Urinary bladder (tissue), 4 donors: Measurements from ENCODE around the gene OGDH. TPM values are rescaled to one million over a fixed set of nuclear protein-coding genes. Genes with fewer than 3 reads are reported as not detected.

Source experiments
- DNase-seq: peaks from one replicate; pipeline ENCODE4 v3.0.0-alpha.2; 2015; ENCODE audit errors: extremely low spot score
- H3K27ac ChIP-seq: one replicate; pipeline ENCODE4 v1.5.1; 2013; ENCODE audit warnings: low read depth, mild to moderate bottlenecking, moderate library complexity
- H3K36me3 ChIP-seq: one replicate; pipeline ENCODE4 v1.6.1; 2013; ENCODE audit warnings: mild to moderate bottlenecking, moderate library complexity; ENCODE audit not compliant: insufficient read depth
- H3K4me1 ChIP-seq: one replicate; pipeline ENCODE4 v1.6.1; 2013; ENCODE audit warnings: mild to moderate bottlenecking, moderate library complexity; ENCODE audit not compliant: insufficient read depth
- H3K4me3 ChIP-seq: one replicate; pipeline ENCODE4 v1.5.1; 2013; ENCODE audit warnings: low read depth, low read length
- WGBS: extraction: QIAGEN DNeasy Blood & Tissue Kit; methylation state at CpG from one replicate; pipeline ENCODE4 v1.1.7; 2013; 5-methylcytosine and 5-hydroxymethylcytosine counted together
- polyA plus RNA-seq: library from polyadenylated mRNA; stranded (reverse); fragments of 200-250 nt; gene quantifications from one replicate; pipeline ENCODE4 v1.2.3, GENCODE V29; 2013
- total RNA-seq: library from RNA; depleted of rRNA; stranded (reverse); fragments of >200 nt; gene quantifications from one replicate; pipeline ENCODE4 v1.2.3, GENCODE V29; 2014
- donor health status: healthy with polysubstance abuse.
- donor health status: healthy.

OGDH gene
- total and polyA plus RNA-seq, 2 donors = 43.1 to 83.5 TPM

DNA sequence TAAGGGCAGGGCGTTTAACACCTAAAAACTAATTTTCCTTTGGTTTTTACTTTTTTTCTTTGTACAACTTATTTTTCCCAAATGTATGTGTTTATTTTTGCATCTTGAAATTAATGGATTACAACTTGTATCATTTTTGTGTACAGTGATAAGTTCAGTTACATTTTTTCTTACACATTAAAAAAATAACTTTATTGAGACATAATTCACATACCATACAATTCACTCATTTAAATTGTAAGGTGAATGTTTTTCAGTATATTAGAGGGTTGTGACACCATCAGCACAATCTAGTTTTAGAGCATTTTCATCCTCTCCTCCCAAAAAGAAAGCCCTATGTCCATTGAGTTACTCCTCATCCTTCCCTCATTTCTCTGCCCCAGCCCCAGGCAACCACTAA lies 11.6 kb downstream of the OGDH start:
- H3K27ac ChIP-seq = no peak overlapping the region
- H3K36me3 ChIP-seq = peaks cover 2% of the 10 kb centered on the region
- 94% methylated on average over 1 of the region's 1 CpG for WGBS
- DNase-seq = no peak
- peaks cover 3% of the 10 kb centered on the region for H3K4me1 ChIP-seq
- no peak overlapping the region for H3K4me3 ChIP-seq

- peaks cover 2% of the 10 kb centered on the region for H3K36me3 ChIP-seq
- no peak overlapping the region for H3K4me3 ChIP-seq
- no peak for DNase-seq
- H3K4me1 ChIP-seq = peaks cover 3% of the 10 kb centered on the region
- no peak overlapping the region for H3K27ac ChIP-seq
- WGBS = 80% methylated on average over 3 of the region's 3 CpGs
Observed at GRCh38 chr7:44618753-44619152, 12.3 kb downstream of the OGDH start.

DNA sequence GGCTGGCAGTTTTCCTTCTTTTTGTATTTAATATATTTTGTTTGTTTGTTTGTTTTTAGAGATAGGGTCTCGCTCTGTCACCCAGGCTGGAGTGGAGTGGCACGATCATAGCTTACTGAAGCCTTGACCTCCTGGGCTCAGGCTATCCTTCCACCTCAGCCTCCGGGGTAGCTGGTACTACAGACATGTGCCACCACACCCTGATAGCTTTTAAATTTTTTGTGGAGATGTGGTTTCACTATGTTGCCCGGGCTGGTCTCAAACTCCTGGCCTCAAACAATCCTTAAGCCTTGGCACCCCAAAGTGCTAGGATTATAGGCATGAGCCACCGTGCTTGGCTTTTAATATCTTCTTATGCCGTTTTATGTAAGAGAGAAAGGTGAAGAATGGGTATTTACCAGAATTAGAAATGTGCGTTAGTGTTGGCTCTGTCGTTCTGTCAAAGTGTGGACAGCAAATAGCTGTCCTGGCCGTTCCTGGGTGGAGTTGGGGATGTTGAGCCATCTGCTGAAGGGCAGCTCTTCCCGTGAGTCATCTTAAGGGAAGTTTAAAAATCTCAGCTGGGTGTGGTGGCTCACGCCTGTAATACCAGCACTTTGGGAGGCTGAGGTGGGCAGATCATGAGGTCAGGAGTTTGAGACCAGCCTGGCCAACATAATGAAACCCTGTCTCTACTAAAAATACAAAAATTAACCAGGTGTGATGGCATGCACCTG lies 14.8 kb downstream of the OGDH start:
- H3K27ac ChIP-seq = no peak overlapping the region
- no peak overlapping the region for H3K4me3 ChIP-seq
- H3K36me3 ChIP-seq = peaks cover 2% of the 10 kb centered on the region
- 86% methylated on average over 11 of the region's 11 CpGs for WGBS
- H3K4me1 ChIP-seq = peaks cover 3% of the 10 kb centered on the region
- no peak for DNase-seq

- Histone ChIP-seq H3K27ac (no peak overlapping the region), H3K36me3 (peaks cover 2% of the 10 kb centered on the region), H3K4me1 (peaks cover 3% of the 10 kb centered on the region), H3K4me3 (no peak overlapping the region)
- DNase-seq = no peak
- WGBS = 87% methylated on average over 5 of the region's 5 CpGs
Observed at GRCh38 chr7:44621750-44622103, 15.3 kb downstream of the OGDH start.

DNA sequence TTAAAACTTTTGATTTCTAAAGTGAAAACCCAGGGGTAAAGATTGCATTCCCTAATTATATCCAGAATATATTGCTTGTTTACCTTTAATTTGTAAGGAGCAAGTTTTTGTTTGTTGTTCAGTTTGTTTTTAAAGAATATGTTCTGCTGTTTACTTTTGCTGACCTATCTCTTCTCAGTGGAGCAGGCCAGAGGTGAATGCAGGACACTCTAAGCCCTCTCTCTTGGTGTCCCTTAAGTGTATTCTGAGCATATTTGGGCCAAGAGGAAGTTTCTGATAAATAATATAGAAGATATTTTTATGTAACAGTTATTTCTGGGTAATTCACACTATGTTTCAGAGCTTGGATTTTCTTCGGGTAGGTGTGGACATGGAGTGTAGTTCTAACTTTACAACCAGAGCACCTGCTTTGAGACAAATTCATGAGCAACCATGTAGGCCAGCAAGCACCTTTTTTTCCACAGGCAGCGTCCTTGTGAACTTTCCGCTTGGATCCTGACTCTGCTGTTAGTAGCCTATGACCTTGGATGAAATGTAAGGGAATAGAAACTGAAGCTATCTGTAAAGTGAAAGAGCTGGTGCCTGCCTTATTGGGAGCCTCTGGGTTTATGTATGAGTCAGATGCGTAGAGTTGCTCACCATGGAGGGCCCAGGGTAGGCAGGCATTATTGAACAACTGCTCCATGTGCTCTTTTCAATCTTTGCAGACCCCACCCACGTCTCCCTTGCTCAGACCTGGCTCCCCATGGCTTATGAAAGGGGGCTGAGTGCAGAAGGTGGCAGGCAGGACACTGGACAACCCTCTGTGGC lies 16.1 kb downstream of the OGDH start:
- peaks cover 3% of the 10 kb centered on the region for H3K4me1 ChIP-seq
- DNase-seq = no peak
- WGBS = 83% methylated on average over 5 of the region's 5 CpGs
- H3K27ac ChIP-seq = no peak overlapping the region
- H3K36me3 ChIP-seq = peaks cover 2% of the 10 kb centered on the region
- H3K4me3 ChIP-seq = no peak overlapping the region

DNA sequence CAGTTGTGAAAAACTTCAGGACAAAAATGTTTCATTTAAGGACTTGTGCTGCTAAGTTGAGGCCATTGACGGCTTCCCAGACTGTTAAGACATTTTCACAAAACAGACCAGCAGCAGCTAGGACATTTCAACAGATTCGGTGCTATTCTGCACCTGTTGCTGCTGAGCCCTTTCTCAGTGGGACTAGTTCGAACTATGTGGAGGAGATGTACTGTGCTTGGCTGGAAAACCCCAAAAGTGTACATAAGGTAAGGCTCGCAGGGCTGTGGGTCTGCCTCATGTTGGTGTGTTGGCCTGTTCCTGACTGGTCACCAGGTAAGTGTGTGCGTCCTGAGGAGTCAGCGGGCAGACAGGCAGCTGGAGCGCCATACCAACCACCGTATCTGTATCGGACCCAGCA lies 17.9 kb downstream of the OGDH start:
- H3K27ac ChIP-seq = no peak overlapping the region
- H3K36me3 ChIP-seq = no peaks in the 10 kb centered on the region
- no peak overlapping the region for H3K4me3 ChIP-seq
- no peak for DNase-seq
- WGBS = 94% methylated on average over 9 of the region's 9 CpGs
- no peaks in the 10 kb centered on the region for H3K4me1 ChIP-seq

GRCh38 chr7:44625526-44626471 lies 19.4 kb downstream of the OGDH start:
- Histone ChIP-seq H3K4me1 (no peaks in the 10 kb centered on the region), H3K36me3 (no peaks in the 10 kb centered on the region), H3K4me3 (no peak overlapping the region), H3K27ac (no peak overlapping the region)
- WGBS = 69% methylated on average over 6 of the region's 6 CpGs
- no peak for DNase-seq

DNA sequence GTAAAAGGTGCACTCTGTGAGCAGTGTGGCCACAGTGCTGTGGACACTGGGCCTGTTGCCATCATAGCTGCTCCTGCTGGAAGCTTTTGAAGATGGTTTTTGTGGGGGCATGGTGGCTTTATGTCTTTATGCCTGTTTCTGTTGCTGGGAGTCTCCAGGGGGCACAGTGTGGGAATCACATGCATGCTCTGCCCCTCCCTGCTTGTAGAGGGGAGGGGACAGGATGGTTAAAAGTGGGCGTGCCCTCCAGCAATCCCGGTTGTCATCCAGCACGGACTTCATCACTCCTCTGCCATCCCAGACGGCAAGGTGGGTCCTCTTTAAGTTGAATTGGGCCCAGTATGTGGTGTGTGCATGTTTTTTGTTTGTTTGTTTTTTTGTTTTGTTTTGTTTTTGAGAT lies 20.2 kb downstream of the OGDH start:
- no peaks in the 10 kb centered on the region for H3K4me1 ChIP-seq

DNA sequence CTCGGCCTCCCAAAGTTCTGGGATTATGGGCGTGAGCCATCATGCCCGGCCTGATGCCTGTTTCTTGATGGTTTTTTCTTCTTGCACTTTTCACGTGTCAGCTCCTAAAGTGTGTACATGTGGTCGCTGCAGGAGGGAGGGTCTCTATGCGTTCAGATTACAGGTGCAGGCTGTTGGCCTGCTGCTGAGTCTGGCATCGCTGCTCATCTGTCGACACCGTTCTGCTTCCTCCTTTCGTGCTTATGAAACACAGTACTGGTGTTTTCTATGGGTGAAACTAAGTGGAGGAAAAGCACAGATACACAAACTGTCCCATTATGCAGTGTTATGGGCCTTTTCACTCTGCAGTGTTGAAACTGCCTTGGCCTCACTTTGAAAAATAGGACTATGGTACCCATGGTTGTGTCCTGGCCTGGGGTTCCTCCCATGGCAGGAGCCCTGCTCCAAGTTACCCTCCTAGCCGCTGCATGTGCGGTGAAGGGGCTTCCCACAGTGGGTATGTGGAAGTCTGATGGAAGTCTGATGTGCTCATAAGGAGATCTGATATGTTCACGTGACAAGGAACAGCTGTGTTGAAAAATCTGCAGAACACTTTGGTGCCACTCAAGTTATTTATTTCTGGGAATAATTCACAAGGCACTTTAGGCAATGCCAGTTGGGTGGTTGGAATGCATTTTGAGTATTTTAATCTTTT lies 23.5 kb downstream of the OGDH start:
- Histone ChIP-seq H3K36me3 (no peaks in the 10 kb centered on the region), H3K4me3 (no peak overlapping the region), H3K4me1 (no peaks in the 10 kb centered on the region), H3K27ac (no peak overlapping the region)
- 75% methylated on average over 13 of the region's 13 CpGs for WGBS
- no peak for DNase-seq

More for the DNA sequence above, 20.2 kb downstream of the OGDH start:
- H3K4me3 ChIP-seq = no peak overlapping the region
- DNase-seq = no peak
- H3K27ac ChIP-seq = no peak overlapping the region
- no peaks in the 10 kb centered on the region for H3K36me3 ChIP-seq
- 59% methylated on average over 4 of the region's 4 CpGs for WGBS

DNA sequence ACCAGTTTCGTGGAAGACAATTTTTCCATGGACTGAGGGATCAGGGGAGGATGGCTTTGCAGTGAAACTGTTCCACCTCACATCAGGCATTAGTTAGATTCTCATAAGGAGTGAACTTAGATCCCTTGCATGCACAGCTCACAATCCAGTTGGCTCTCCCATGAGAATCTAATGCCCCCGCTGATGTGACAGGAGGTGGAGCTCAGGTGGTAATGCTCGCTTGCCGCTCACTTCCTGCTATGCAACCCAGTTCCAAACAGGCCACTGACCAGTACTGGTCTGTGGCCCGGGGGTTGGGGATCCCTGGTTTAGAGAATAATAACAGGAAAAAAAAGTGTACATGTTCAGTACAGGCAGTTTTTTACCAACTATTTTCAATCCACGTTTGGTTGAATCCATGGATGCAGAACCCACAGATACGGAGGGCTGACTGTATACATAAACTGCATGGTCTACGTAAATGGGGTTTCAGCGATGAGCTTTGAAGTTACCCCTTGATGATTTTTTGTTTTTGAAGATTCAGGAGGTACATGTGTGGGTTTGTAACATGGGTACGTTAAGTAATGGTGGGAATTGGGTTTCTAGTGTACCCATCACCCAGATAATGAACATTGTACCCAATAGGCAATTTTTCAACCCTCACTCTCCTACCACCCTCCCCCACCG lies 24.5 kb downstream of the OGDH start:
- no peak overlapping the region for H3K4me3 ChIP-seq
- no peaks in the 10 kb centered on the region for H3K36me3 ChIP-seq
- 75% methylated on average over 11 of the region's 11 CpGs for WGBS
- H3K27ac ChIP-seq = no peak overlapping the region
- H3K4me1 ChIP-seq = peaks cover 2% of the 10 kb centered on the region
- no peak for DNase-seq

GRCh38 chr7:44631458-44632115 lies 25.2 kb downstream of the OGDH start:
- H3K4me3 ChIP-seq = no peak overlapping the region
- no peak overlapping the region for H3K27ac ChIP-seq
- H3K4me1 ChIP-seq = peaks cover 2% of the 10 kb centered on the region
- no peak for DNase-seq
- WGBS = 43% methylated on average over 6 of the region's 6 CpGs
- no peaks in the 10 kb centered on the region for H3K36me3 ChIP-seq

GRCh38 chr7:44632196-44632595 lies 25.8 kb downstream of the OGDH start:
- Histone ChIP-seq H3K27ac (no peak overlapping the region), H3K4me1 (peaks cover 2% of the 10 kb centered on the region), H3K36me3 (no peaks in the 10 kb centered on the region), H3K4me3 (no peak overlapping the region)
- DNase-seq = no peak
- 86% methylated on average over 4 of the region's 4 CpGs for WGBS
